Subcutaneous adipose tissue (tissue), 4 donors: Measurements from ENCODE around the gene ARHGEF5. TPM values are rescaled to one million over a fixed set of nuclear protein-coding genes. Genes with fewer than 3 reads are reported as not detected.

ENCODE experiments used
- CTCF ChIP-seq: fragments of 450-650 bp; IDR thresholded peaks from one replicate; pipeline ENCODE4 v1.5.1; 2016; ENCODE audit warnings: low read depth, mild to moderate bottlenecking, control low read depth, antibody characterized with exemption, moderate library complexity
- total RNA-seq, 4 donors: library from RNA; depleted of rRNA; stranded (reverse); fragments of >200 nt; gene quantifications; one replicate each; pipeline ENCODE4 v1.1.0, GENCODE V29; 2016

The ARHGEF5 gene
- total RNA-seq, 4 donors from 2014 or later, result 3.9 to 6.8 (median 6.8) TPM

- TF ChIP-seq CTCF, result no peak
These were observed 46.3 kb downstream of the ARHGEF5 start for GRCh38 chr7:144401490-144401889.

GRCh38 chr7:144403102-144403501, 47.9 kb downstream of the ARHGEF5 start:
- TF ChIP-seq CTCF, result no peak

- TF ChIP-seq CTCF, result no peak
These were observed 48.5 kb downstream of the ARHGEF5 start, which contains the start of gene NOBOX for GRCh38 chr7:144403649-144404061. TSS of gene NOBOX (minus strand) at chr7:144403693.

- no peak for TF ChIP-seq CTCF
These were observed 49.7 kb downstream of the ARHGEF5 start for GRCh38 chr7:144404946-144405345.

- TF ChIP-seq CTCF, result no peak
These were observed 52.2 kb downstream of the ARHGEF5 start for GRCh38 chr7:144407266-144407931.

- TF ChIP-seq CTCF, result no peak
These were observed 52.9 kb downstream of the ARHGEF5 start for GRCh38 chr7:144408121-144408520.

- TF ChIP-seq CTCF, result no peak
These were observed 55.2 kb downstream of the ARHGEF5 start for GRCh38 chr7:144410441-144410840.
